Liver (tissue), 9 donors: ENCODE results near the gene GRID1. TPM values are rescaled to one million over a fixed set of nuclear protein-coding genes. Genes with fewer than 3 reads are reported as not detected.

Source experiments
- DNase-seq: peaks from one replicate; pipeline ENCODE4 v3.0.0-alpha.2; 2017; ENCODE audit warnings: low spot score
- H3K27ac ChIP-seq, 2 donors: one replicate each; pipeline ENCODE4 v1.7.0; 2013; ENCODE audit warnings: inconsistent platforms in 2 of 2, low read length in 2 of 2, control low read depth in 1 of 2, low read depth in 1 of 2, mild to moderate bottlenecking in 1 of 2
- H3K27me3 ChIP-seq, 4 donors: one replicate each; pipeline versions ENCODE4 v1.6.1 to v1.7.0; 2013; ENCODE audit warnings: low read length in 3 of 4, inconsistent platforms in 1 of 4, mild to moderate bottlenecking in 1 of 4, moderate library complexity in 1 of 4; ENCODE audit not compliant: control insufficient read depth in 4 of 4, insufficient read depth in 4 of 4
- H3K36me3 ChIP-seq, 4 donors: one replicate each; pipeline versions ENCODE4 v1.6.1 to v1.7.0; 2013; ENCODE audit warnings: low read length in 3 of 4, mild to moderate bottlenecking in 3 of 4, low read depth in 1 of 4, moderate library complexity in 1 of 4; ENCODE audit not compliant: control insufficient read depth in 4 of 4, insufficient read depth in 3 of 4
- H3K4me1 ChIP-seq, 4 donors: one replicate each; pipeline versions ENCODE4 v1.6.1 to v1.7.0; 2013; ENCODE audit warnings: low read length in 3 of 4, mild to moderate bottlenecking in 3 of 4, moderate library complexity in 1 of 4; ENCODE audit not compliant: control insufficient read depth in 4 of 4, insufficient read depth in 4 of 4
- H3K4me3 ChIP-seq, 3 donors: one replicate each; pipeline versions ENCODE4 v1.6.1 to v1.7.0; 2013; ENCODE audit warnings: low read length in 3 of 3, control low read depth in 1 of 3, low read depth in 1 of 3, mild to moderate bottlenecking in 1 of 3
- H3K9ac ChIP-seq, 2 donors: one replicate each; pipeline ENCODE4 v1.7.0; 2013; ENCODE audit warnings: low read length in 2 of 2, mild to moderate bottlenecking in 2 of 2, moderate library complexity in 2 of 2, control low read depth in 1 of 2, low read depth in 1 of 2
- H3K9me3 ChIP-seq, 4 donors: one replicate each; pipeline versions ENCODE4 v1.6.1 to v1.7.0; 2013; ENCODE audit warnings: low read length in 3 of 4; ENCODE audit not compliant: control insufficient read depth in 4 of 4
- FOXA1 ChIP-seq: IDR thresholded peaks from 2 replicates; pipeline ENCODE4 v1.6.1; 2016; ENCODE audit warnings: antibody characterized with exemption
- FOXA2 ChIP-seq: IDR thresholded peaks from 2 replicates; pipeline ENCODE4 v1.6.1; 2016; ENCODE audit warnings: antibody characterized with exemption
- GABPA ChIP-seq, 2 donors: IDR thresholded peaks in 1 of 2; conservative IDR thresholded peaks in 1 of 2; 2 replicates each; pipeline ENCODE4 v1.6.1; 2016; ENCODE audit warnings: antibody characterized with exemption in 2 of 2, mild to moderate bottlenecking in 1 of 2, moderate library complexity in 1 of 2
- HNF4A ChIP-seq, 2 donors: conservative IDR thresholded peaks; 2 replicates each; pipeline ENCODE4 v1.6.1; 2016; ENCODE audit warnings: antibody characterized with exemption in 2 of 2, mild to moderate bottlenecking in 2 of 2
- HNF4G ChIP-seq: IDR thresholded peaks from 2 replicates; pipeline ENCODE4 v1.6.1; 2016; ENCODE audit warnings: antibody characterized with exemption
- JUND ChIP-seq, 2 donors: IDR thresholded peaks; 2 replicates each; pipeline ENCODE4 v1.6.1; 2016; ENCODE audit warnings: antibody characterized with exemption in 2 of 2
- NR2F2 ChIP-seq: IDR thresholded peaks from 2 replicates; pipeline ENCODE4 v1.6.1; 2016; ENCODE audit warnings: antibody characterized with exemption
- RAD21 ChIP-seq, 2 donors: IDR thresholded peaks; 2 replicates each; pipeline ENCODE4 v1.6.1; 2016; ENCODE audit warnings: antibody characterized with exemption in 2 of 2, mild to moderate bottlenecking in 2 of 2
- RXRA ChIP-seq, 2 donors: IDR thresholded peaks; 2 replicates each; pipeline ENCODE4 v1.6.1; 2017 to 2018; ENCODE audit warnings: antibody characterized with exemption in 2 of 2, mild to moderate bottlenecking in 1 of 2
- YY1 ChIP-seq: IDR thresholded peaks from 2 replicates; pipeline ENCODE4 v1.6.1; 2016; ENCODE audit warnings: antibody characterized with exemption, mild to moderate bottlenecking
- WGBS: extraction: QIAGEN DNeasy Blood & Tissue Kit; methylation state at CpG from one replicate; pipeline ENCODE4 v1.1.7; 2013; 5-methylcytosine and 5-hydroxymethylcytosine counted together
- polyA plus RNA-seq, 2 donors: library from polyadenylated mRNA; stranded (reverse) in 1 of 2; unstranded in 1 of 2; fragments of 200-250 nt in 1 of 2; fragments of >200 nt in 1 of 2; fragmentation: Nextera tagmentation in 1 of 2; extraction: Ambion mirVana in 1 of 2; gene quantifications; one replicate each; pipeline versions ENCODE4 v1.2.1 to v1.2.3, GENCODE V29; 2013 to 2015
- total RNA-seq, 2 donors: library from RNA; depleted of rRNA; stranded (reverse); fragments of >200 nt; gene quantifications; one replicate each; pipeline ENCODE4 v1.2.3, GENCODE V29; 2014
- TF ChIP-seq, protein P1 (sequence below): IDR thresholded peaks from 2 replicates; pipeline ENCODE4 v1.6.1; 2016; ENCODE audit warnings: antibody characterized with exemption
- TF ChIP-seq, protein P2 (sequence below): IDR thresholded peaks from 2 replicates; pipeline ENCODE4 v1.6.1; 2016; ENCODE audit warnings: antibody characterized with exemption, mild to moderate bottlenecking
- TF ChIP-seq, protein P3 (sequence below): fragments of 150-350 bp; IDR thresholded peaks from 2 replicates; pipeline ENCODE4 v1.5.1; 2017; ENCODE audit warnings: improper control_type of control experiment, low read depth, low read length; ENCODE audit not compliant: missing input control
- TF ChIP-seq, protein P4 (sequence below): IDR thresholded peaks from 2 replicates; pipeline ENCODE4 v1.6.1; 2016; ENCODE audit warnings: antibody characterized with exemption
- TF ChIP-seq, protein P5 (sequence below): IDR thresholded peaks from 2 replicates; pipeline ENCODE4 v1.6.1; 2016; ENCODE audit warnings: antibody characterized with exemption
- donor health status: healthy.
- donor health status: healthy.
- donor health status: healthy.
- donor health status: healthy.
- donor health status: healthy.

Gene GRID1
- total and polyA plus RNA-seq, 4 donors, result 0.09 to 0.17 (median 0.14) TPM; not detected in 1

DNA sequence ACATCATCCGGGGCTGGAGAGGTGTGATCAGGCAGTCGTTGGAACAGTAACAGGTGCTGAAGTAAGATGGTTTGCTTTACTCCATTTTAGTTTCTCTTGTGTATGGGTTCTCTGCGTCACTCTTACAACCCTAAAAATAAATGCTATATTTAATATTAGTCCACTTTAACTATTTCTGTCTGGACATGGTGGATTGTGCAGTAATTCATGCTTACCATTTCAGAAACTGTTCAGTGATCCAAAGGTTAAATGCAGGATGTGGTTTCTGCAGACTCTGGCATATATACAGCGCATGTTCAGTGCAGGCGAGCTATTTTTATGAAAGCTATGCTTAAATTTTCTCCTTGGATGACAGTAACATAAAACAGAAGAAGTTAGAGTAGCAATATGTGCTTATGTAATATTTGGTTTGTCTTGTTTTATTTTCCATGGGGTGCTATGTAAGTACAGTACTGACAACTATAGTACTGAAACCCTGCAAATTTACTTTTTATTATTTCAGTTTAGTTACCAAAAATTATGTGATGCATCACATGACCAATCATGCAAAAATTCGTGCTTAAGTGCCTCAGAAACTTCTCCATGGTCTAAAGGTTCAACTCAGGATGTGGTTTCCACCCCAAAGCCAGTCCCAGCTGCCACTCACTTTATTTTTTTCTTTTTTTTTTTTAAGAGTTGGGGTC lies 46.6 kb upstream of the GRID1 start (continued):
- TF ChIP-seq, protein P1, sequence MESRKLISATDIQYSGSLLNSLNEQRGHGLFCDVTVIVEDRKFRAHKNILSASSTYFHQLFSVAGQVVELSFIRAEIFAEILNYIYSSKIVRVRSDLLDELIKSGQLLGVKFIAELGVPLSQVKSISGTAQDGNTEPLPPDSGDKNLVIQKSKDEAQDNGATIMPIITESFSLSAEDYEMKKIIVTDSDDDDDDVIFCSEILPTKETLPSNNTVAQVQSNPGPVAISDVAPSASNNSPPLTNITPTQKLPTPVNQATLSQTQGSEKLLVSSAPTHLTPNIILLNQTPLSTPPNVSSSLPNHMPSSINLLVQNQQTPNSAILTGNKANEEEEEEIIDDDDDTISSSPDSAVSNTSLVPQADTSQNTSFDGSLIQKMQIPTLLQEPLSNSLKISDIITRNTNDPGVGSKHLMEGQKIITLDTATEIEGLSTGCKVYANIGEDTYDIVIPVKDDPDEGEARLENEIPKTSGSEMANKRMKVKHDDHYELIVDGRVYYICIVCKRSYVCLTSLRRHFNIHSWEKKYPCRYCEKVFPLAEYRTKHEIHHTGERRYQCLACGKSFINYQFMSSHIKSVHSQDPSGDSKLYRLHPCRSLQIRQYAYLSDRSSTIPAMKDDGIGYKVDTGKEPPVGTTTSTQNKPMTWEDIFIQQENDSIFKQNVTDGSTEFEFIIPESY, result no peak

DNA sequence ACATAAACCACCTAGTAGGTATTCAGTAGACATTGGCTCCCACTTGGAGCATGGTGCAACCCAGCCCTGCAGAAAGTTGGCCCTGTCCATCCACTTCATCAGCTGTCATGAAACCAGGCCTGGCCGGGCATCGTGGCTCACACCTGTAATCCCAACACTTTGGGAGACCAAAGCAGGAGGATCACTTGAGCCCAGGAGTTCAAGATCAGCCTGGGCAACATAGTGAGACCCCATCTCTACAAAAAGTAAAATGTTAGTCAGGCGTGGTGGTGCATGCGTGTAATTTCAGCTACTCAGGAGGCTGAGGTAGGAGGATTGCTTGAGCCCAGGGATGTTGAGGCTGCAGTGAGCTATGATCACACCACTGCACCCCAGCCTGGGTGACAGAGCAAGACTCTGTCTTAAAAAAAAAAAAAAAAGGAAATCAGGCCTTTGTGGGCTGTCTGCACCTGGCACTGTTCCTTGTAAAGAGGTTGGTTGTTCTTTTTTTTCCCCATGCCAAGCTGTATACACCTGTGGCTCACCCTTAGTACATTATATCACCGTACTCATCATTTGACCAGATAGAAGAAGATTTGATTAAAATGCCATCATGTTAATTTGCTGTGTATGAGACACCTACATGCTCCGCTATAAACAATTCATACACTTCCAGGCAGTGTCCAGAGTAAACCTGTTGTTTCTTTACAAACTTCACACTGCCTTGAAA lies 45.4 kb upstream of the GRID1 start:
- no peak for TF ChIP-seq FOXA2
- TF ChIP-seq NR2F2, result no peak
- TF ChIP-seq, protein P2, sequence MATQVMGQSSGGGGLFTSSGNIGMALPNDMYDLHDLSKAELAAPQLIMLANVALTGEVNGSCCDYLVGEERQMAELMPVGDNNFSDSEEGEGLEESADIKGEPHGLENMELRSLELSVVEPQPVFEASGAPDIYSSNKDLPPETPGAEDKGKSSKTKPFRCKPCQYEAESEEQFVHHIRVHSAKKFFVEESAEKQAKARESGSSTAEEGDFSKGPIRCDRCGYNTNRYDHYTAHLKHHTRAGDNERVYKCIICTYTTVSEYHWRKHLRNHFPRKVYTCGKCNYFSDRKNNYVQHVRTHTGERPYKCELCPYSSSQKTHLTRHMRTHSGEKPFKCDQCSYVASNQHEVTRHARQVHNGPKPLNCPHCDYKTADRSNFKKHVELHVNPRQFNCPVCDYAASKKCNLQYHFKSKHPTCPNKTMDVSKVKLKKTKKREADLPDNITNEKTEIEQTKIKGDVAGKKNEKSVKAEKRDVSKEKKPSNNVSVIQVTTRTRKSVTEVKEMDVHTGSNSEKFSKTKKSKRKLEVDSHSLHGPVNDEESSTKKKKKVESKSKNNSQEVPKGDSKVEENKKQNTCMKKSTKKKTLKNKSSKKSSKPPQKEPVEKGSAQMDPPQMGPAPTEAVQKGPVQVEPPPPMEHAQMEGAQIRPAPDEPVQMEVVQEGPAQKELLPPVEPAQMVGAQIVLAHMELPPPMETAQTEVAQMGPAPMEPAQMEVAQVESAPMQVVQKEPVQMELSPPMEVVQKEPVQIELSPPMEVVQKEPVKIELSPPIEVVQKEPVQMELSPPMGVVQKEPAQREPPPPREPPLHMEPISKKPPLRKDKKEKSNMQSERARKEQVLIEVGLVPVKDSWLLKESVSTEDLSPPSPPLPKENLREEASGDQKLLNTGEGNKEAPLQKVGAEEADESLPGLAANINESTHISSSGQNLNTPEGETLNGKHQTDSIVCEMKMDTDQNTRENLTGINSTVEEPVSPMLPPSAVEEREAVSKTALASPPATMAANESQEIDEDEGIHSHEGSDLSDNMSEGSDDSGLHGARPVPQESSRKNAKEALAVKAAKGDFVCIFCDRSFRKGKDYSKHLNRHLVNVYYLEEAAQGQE, result no peak
- no peak for TF ChIP-seq RAD21 (IDR thresholded peaks at IDR 0.05)
- TF ChIP-seq, protein P3, sequence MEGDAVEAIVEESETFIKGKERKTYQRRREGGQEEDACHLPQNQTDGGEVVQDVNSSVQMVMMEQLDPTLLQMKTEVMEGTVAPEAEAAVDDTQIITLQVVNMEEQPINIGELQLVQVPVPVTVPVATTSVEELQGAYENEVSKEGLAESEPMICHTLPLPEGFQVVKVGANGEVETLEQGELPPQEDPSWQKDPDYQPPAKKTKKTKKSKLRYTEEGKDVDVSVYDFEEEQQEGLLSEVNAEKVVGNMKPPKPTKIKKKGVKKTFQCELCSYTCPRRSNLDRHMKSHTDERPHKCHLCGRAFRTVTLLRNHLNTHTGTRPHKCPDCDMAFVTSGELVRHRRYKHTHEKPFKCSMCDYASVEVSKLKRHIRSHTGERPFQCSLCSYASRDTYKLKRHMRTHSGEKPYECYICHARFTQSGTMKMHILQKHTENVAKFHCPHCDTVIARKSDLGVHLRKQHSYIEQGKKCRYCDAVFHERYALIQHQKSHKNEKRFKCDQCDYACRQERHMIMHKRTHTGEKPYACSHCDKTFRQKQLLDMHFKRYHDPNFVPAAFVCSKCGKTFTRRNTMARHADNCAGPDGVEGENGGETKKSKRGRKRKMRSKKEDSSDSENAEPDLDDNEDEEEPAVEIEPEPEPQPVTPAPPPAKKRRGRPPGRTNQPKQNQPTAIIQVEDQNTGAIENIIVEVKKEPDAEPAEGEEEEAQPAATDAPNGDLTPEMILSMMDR, result no peak
- no peak for TF ChIP-seq RXRA (IDR thresholded peaks at IDR 0.05)
- no peak for TF ChIP-seq HNF4G
- TF ChIP-seq, protein P4, sequence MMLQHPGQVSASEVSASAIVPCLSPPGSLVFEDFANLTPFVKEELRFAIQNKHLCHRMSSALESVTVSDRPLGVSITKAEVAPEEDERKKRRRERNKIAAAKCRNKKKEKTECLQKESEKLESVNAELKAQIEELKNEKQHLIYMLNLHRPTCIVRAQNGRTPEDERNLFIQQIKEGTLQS, result no peak
- TF ChIP-seq YY1, result no peak
- TF ChIP-seq, protein P5, sequence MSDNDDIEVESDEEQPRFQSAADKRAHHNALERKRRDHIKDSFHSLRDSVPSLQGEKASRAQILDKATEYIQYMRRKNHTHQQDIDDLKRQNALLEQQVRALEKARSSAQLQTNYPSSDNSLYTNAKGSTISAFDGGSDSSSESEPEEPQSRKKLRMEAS, result no peak
- TF ChIP-seq, protein P1, result no peak
- TF ChIP-seq JUND (IDR thresholded peaks at IDR 0.05), result no peak
- TF ChIP-seq FOXA1, result no peak
- no peak for TF ChIP-seq GABPA (IDR thresholded peaks at IDR 0.05 in 1 of 2, conservative IDR thresholded peaks at IDR 0.05 in 1 of 2)
- TF ChIP-seq HNF4A (conservative IDR thresholded peaks at IDR 0.05), result no peak
- 87% methylated on average over 6 of the region's 6 CpGs for WGBS

More for the DNA sequence above, 45.4 kb upstream of the GRID1 start:
- Histone ChIP-seq H3K36me3 (no peaks in the 10 kb centered on the region), H3K9ac (no peak overlapping the region), H3K27me3 (no peaks in the 10 kb centered on the region), H3K9me3 (peaks cover 0 to 3% (median 0%) of the 10 kb centered on the region in 4 donors), H3K4me1 (peaks cover 1 to 11% (median 7%) of the 10 kb centered on the region in 4 donors), H3K27ac (no peak overlapping the region), H3K4me3 (no peak overlapping the region)
- DNase-seq, result no peak
